ENCODE data around the gene DUSP22. TPM values are rescaled to one million over a fixed set of nuclear protein-coding genes. Genes with fewer than 3 reads are reported as not detected.

Gene DUSP22
- total and polyA plus RNA-seq, 8 donors: 27.3 to 48.8 (median 33.7) TPM

- Histone ChIP-seq H3K4me3 (peak overlapping the region; percentile 57 to 70), H3K27ac (peak overlapping the region; percentile 98 to 99), H3K27me3 (no peaks in the 10 kb centered on the region), H3K36me3 (no peaks in the 10 kb centered on the region), H3K9me3 (no peaks in the 10 kb centered on the region), H3K4me1 (peaks cover 13 to 70% of the 10 kb centered on the region in 2 donors)
- no peak for TF ChIP-seq CTCF (IDR thresholded peaks at IDR 0.05)
- ATAC-seq (peak; percentile 5), DNase-seq (peak in 1 of 4 donors; percentile 81)
- intact Hi-C loops (cut with DNase I): no loop called here
Observed at GRCh38 chr6:293193-294174, 1.2 kb downstream of the DUSP22 start.

GRCh38 chr6:294656-295565, 2.6 kb downstream of the DUSP22 start:
- Histone ChIP-seq H3K36me3 (no peaks in the 10 kb centered on the region), H3K9me3 (no peaks in the 10 kb centered on the region), H3K4me1 (peaks cover 13 to 73% of the 10 kb centered on the region in 2 donors), H3K4me3 (no peak overlapping the region), H3K27me3 (no peaks in the 10 kb centered on the region), H3K27ac (no peak overlapping the region)
- intact Hi-C loops (cut with DNase I): no loop called here
- no peak for ATAC-seq
- TF ChIP-seq CTCF (IDR thresholded peaks at IDR 0.05): no peak
- DNase-seq: no peak

GRCh38 chr6:296151-297122, 4.2 kb downstream of the DUSP22 start:
- DNase-seq (peak in 1 of 4 donors; percentile 41), ATAC-seq (no peak)
- intact Hi-C loops (cut with DNase I): no loop called here
- no peaks in the 10 kb centered on the region for H3K9me3 ChIP-seq
- no peaks in the 10 kb centered on the region for H3K27me3 ChIP-seq
- TF ChIP-seq CTCF (IDR thresholded peaks at IDR 0.05): no peak
- no peak overlapping the region for H3K4me3 ChIP-seq
- peaks cover 13 to 67% of the 10 kb centered on the region in 2 donors for H3K4me1 ChIP-seq
- H3K27ac ChIP-seq: peak overlapping the region; percentile 34 to 70
- H3K36me3 ChIP-seq: no peaks in the 10 kb centered on the region

- Histone ChIP-seq H3K4me1 (peaks cover 13 to 65% of the 10 kb centered on the region in 2 donors), H3K27me3 (no peaks in the 10 kb centered on the region), H3K27ac (peak overlapping the region in 1 of 2 donors; percentile 70), H3K4me3 (no peak overlapping the region), H3K9me3 (no peaks in the 10 kb centered on the region), H3K36me3 (no peaks in the 10 kb centered on the region)
- ATAC-seq (no peak), DNase-seq (no peak)
- intact Hi-C loops (cut with DNase I): no loop called here
- TF ChIP-seq CTCF (IDR thresholded peaks at IDR 0.05): no peak
Observed at GRCh38 chr6:297571-298232, 5.4 kb downstream of the DUSP22 start.
